ENCODE results near the gene LGALS1.
"Not testable (repeated sequence)": the region's sequence is repeated elsewhere in the genome, so short reads cannot be mapped to it uniquely, and the experiment has no call there.

LGALS1 gene

GRCh38 chr22:37639771-37640590 lies 35.5 kb upstream of the LGALS1 start:
- no peak for DNase-seq

- DNase-seq, result peak; percentile 67
Observed at GRCh38 chr22:37640591-37641560, 34.6 kb upstream of the LGALS1 start.

- DNase-seq, result no peak
Observed at GRCh38 chr22:37641561-37641949, 33.9 kb upstream of the LGALS1 start.

- DNase-seq, result peak; percentile 58
Observed at GRCh38 chr22:37643225-37643847, 32.1 kb upstream of the LGALS1 start.

GRCh38 chr22:37647317-37647716 lies 28.1 kb upstream of the LGALS1 start:
- DNase-seq, result no peak

- no peak for DNase-seq
Observed at GRCh38 chr22:37647928-37648327, 27.5 kb upstream of the LGALS1 start.

GRCh38 chr22:37650463-37651136 lies 24.8 kb upstream of the LGALS1 start:
- DNase-seq, result no peak

- DNase-seq, result no peak
Observed at GRCh38 chr22:37654563-37655251, 20.7 kb upstream of the LGALS1 start.

- no peak for DNase-seq
Observed at GRCh38 chr22:37655252-37655563, 20.2 kb upstream of the LGALS1 start.

- DNase-seq, result not testable (repeated sequence)
Observed at GRCh38 chr22:37656583-37656982, 18.9 kb upstream of the LGALS1 start.

GRCh38 chr22:37657590-37658132 lies 17.8 kb upstream of the LGALS1 start:
- DNase-seq, result no peak

GRCh38 chr22:37658133-37659065 lies 17.0 kb upstream of the LGALS1 start, which contains the start of gene PDXP:
TSS of gene PDXP (plus strand) at chr22:37658723. CDS start at chr22:37658783, 60 bp downstream.
- peak; percentile 100 for DNase-seq

GRCh38 chr22:37659066-37659896 lies 16.2 kb upstream of the LGALS1 start:
- DNase-seq, result peak; percentile 36

GRCh38 chr22:37659897-37660708 lies 15.3 kb upstream of the LGALS1 start:
- DNase-seq, result no peak

GRCh38 chr22:37660709-37661045 lies 14.8 kb upstream of the LGALS1 start:
- DNase-seq, result no peak

- peak; percentile 95 for DNase-seq
Observed at GRCh38 chr22:37661160-37661924, 14.1 kb upstream of the LGALS1 start.

GRCh38 chr22:37662039-37662438 lies 13.4 kb upstream of the LGALS1 start:
- DNase-seq, result no peak

GRCh38 chr22:37663521-37664140 lies 11.8 kb upstream of the LGALS1 start:
- no peak for DNase-seq

Measured in NCI-H2171 treated with DMSO at 0.1 percent for 48 hours (cell line).